GM20000 (cell line): Measurements from ENCODE around the gene NEK11.

Source experiments
- DNase-seq: peaks from one replicate; pipeline ENCODE4 v3.0.0; 2012; ENCODE audit warnings: low spot score
- TF ChIP-seq, protein P1 (sequence below): IDR thresholded peaks from 2 replicates; pipeline ENCODE4 v1.5.1; 2012; ENCODE audit warnings: mild to moderate bottlenecking, control low read depth; ENCODE audit errors: extremely low read depth, missing control alignments

The NEK11 gene

GRCh38 chr3:131386429-131387165 lies 359.9 kb downstream of the NEK11 start:
- TF ChIP-seq, protein P1, sequence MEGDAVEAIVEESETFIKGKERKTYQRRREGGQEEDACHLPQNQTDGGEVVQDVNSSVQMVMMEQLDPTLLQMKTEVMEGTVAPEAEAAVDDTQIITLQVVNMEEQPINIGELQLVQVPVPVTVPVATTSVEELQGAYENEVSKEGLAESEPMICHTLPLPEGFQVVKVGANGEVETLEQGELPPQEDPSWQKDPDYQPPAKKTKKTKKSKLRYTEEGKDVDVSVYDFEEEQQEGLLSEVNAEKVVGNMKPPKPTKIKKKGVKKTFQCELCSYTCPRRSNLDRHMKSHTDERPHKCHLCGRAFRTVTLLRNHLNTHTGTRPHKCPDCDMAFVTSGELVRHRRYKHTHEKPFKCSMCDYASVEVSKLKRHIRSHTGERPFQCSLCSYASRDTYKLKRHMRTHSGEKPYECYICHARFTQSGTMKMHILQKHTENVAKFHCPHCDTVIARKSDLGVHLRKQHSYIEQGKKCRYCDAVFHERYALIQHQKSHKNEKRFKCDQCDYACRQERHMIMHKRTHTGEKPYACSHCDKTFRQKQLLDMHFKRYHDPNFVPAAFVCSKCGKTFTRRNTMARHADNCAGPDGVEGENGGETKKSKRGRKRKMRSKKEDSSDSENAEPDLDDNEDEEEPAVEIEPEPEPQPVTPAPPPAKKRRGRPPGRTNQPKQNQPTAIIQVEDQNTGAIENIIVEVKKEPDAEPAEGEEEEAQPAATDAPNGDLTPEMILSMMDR = no peak
- DNase-seq = no peak

DNA sequence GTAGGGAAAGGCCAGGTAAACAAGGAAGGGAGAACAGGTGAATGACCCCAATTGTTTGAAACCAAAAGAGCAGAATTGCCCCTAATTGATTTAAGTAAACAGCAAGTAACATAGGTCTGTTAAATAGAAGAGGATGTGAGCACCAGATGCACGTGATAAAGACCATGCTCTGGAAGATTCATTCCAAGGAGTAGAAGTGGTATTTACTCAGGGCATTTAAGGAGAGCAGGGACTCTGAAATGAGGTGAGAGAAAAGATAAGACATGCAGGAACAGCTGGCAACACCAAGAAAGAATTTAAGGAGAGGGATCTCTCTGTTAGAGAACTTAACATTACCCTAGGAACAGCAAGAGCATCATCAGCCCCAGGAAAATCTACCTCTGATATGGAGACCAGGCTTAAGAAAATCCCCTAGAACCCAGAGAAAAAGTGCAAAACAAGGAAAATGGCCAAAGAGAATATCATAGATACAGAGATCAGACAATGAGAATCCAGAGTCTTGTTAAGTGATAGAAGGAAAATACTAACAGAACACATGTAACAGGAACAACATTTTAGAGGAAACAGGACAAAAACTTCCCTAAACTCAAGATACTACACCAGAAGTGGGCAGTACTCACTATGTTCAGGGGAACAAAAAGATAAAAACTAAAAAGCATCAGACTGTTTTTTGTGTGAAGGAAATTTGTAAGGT lies 361.3 kb downstream of the NEK11 start:
- TF ChIP-seq, protein P1 = no peak

DNA sequence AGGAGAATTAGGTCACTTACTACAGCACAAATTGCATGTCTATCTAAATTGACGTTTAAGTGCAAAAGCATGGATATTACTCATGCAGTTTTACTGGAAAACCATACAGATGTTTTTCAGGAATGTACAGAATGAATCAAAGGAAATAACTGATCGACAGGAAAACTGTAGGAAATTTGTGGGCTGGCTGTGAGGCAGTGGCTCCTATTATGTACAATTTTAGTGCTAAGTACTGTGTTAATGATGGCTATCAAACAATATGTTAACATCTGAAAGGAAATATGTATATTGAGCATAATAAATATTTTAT lies 361.8 kb downstream of the NEK11 start:
- no peak for DNase-seq
- TF ChIP-seq, protein P1 = no peak

More for the DNA sequence above, 361.3 kb downstream of the NEK11 start:
- DNase-seq = no peak

- TF ChIP-seq, protein P1 = no peak
- DNase-seq = no peak
Measured at GRCh38 chr3:131390331-131390730, 363.7 kb downstream of the NEK11 start.

DNA sequence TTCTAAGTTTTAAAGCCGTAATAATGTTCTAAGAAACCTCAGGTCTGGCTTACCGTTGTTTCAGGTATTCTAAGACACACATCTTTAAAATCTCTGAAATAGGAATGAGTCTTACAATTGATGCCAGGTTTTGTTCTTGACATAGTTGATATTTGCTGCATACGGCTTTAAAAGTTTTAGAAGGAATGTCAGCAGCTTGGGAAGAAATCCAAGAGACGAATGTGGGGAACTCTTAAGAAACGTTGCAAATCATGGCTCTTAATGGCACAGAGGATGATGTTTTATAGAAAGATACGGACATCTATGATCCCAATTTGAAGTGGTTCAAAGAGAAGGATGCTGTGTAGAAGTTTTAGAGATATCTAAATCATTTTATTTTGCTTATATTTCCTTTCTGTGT lies 366.4 kb downstream of the NEK11 start:
- TF ChIP-seq, protein P1 = no peak
- no peak for DNase-seq

DNA sequence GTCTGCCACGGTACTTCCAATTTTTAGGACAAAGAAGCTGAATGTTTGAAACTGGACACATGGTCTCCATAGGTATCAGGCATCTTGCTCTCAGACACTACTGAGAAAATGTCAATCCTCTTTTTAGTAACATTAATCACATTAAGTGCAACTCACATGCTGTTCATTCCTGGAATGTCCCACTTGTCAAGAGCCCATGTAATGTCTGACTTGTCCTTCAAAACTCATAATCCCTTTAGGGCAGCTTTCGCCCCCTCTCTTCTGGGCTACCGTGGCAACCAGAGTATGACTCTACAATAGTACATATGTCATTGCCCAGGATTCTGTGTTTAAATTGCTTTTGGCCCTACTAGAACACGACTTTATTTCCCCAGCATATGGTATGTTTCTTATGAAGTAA lies 367.2 kb downstream of the NEK11 start:
- TF ChIP-seq, protein P1 = no peak
- no peak for DNase-seq

- TF ChIP-seq, protein P1 = no peak
Measured at GRCh38 chr3:131394400-131394799, 367.7 kb downstream of the NEK11 start.

More at GRCh38 chr3:131394400-131394799, 367.7 kb downstream of the NEK11 start:
- no peak for DNase-seq
